Kidney epithelial cell (primary cell): ENCODE results near the gene IQSEC1. TPM values are rescaled to one million over a fixed set of nuclear protein-coding genes. Genes with fewer than 3 reads are reported as not detected.

Experiments used
- DNase-seq: peaks from one replicate; pipeline ENCODE4 v3.0.0-alpha.2; 2010; ENCODE audit warnings: low read depth
- H3K27me3 ChIP-seq: 2 replicates; pipeline ENCODE4 v1.6.0; 2011; ENCODE audit warnings: low read length; ENCODE audit not compliant: control insufficient read depth, insufficient read depth
- H3K36me3 ChIP-seq: 2 replicates; pipeline ENCODE4 v1.5.1; 2011; ENCODE audit warnings: low read length; ENCODE audit not compliant: control insufficient read depth, insufficient read depth
- H3K4me3 ChIP-seq: 2 replicates; pipeline ENCODE4 v1.5.1; 2011; ENCODE audit warnings: low read depth, mild to moderate bottlenecking, control low read depth, low read length
- total RNA-seq: library from RNA; depleted of rRNA; stranded (reverse); fragments of >200 nt; gene quantifications from 2 replicates; pipeline ENCODE4 v1.2.3, GENCODE V29; 2015
- TF ChIP-seq, protein P1 (sequence below): IDR thresholded peaks from 2 replicates; pipeline ENCODE4 v1.5.1; 2011; ENCODE audit warnings: mild to moderate bottlenecking, moderate library complexity, low read length, control low read depth, inconsistent platforms; ENCODE audit not compliant: insufficient read depth, poor library complexity, severe bottlenecking

The IQSEC1 gene
- total RNA-seq, 1 donor from 2014 or later: 14.9 TPM

DNA sequence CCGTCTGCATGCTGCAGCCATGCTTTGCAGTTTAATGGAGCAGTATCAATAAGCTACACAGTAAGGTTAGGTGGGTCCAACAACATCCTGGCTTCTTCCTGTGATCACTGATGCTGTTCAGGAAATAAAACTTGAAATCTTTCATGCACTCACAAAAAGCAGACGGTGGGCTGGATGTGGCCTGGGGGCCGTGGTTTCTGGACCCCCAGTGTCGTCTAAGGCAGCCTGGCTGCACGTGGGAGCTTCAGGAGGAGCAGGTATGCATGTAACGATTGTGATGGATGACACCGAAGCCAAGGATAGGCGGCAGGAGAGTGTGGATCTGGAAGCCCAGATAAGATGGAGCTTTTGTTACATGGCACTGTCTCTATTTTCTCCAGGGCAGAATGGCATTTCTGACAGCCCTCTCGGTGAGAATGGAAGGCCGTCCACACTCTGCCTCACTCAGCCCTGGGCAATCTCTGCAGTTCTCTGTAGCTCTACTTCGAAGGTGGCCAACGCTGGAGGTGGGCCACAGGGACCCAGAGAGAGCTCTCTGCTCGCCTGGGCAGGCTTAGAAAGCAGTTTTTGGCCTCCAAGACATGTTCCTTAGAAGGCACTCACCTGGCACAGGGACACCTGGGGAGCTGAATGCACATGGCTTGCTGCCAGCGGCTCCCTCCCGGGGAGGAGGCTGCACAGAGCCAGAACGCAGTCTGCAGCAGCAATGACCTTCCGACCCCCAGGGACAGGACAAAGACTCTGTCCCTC, 46.4 kb upstream of the IQSEC1 start:
- Histone ChIP-seq H3K27me3 (peaks cover 43% of the 10 kb centered on the region), H3K36me3 (no peaks in the 10 kb centered on the region), H3K4me3 (no peak overlapping the region)
- TF ChIP-seq, protein P1, sequence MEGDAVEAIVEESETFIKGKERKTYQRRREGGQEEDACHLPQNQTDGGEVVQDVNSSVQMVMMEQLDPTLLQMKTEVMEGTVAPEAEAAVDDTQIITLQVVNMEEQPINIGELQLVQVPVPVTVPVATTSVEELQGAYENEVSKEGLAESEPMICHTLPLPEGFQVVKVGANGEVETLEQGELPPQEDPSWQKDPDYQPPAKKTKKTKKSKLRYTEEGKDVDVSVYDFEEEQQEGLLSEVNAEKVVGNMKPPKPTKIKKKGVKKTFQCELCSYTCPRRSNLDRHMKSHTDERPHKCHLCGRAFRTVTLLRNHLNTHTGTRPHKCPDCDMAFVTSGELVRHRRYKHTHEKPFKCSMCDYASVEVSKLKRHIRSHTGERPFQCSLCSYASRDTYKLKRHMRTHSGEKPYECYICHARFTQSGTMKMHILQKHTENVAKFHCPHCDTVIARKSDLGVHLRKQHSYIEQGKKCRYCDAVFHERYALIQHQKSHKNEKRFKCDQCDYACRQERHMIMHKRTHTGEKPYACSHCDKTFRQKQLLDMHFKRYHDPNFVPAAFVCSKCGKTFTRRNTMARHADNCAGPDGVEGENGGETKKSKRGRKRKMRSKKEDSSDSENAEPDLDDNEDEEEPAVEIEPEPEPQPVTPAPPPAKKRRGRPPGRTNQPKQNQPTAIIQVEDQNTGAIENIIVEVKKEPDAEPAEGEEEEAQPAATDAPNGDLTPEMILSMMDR: no peak
- DNase-seq: no peak

DNA sequence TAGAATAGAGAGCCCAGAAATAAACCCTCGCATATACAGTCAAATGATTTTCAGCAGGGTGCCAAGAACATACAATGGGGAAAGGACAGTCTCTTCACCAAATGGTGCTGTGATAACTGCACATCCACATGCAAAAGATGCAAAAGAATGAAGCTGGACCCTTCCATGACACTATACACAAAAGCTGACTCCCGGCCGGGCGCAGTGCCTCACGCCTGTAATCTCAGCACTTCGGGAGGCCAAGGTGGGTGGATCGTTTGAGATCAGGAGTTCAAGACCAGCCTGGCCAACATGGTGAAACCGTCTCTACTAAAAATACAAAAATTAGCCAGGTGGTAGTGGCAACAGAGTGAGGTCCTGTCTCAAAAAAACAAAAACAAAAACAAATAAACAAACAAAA, 43.2 kb upstream of the IQSEC1 start:
- Histone ChIP-seq H3K27me3 (peaks cover 37% of the 10 kb centered on the region), H3K4me3 (no peak overlapping the region)

DNA sequence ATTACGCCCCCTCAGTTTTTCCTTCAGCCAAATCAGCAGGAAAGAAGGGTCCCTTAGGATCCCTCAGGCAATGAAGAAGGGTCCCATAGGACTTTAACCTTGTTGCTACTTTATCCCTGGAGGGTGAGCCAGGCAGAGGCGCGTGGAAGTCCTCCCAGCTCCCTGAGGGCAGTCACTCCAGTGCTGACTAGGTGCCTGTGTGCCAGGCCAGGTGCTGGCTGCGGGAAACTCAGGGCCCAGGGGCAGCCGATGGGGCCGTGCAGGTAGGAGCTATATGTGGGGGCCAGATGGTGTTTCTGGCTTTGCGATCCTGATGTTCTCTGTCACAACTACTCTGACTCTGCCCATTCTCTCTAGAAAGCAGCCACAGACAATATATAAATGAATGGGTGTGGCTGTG, 42.8 kb upstream of the IQSEC1 start:
- no peak overlapping the region for H3K4me3 ChIP-seq
- TF ChIP-seq, protein P1: no peak
- peaks cover 35% of the 10 kb centered on the region for H3K27me3 ChIP-seq
- no peak for DNase-seq
- H3K36me3 ChIP-seq: no peaks in the 10 kb centered on the region

More for the DNA sequence above, 43.2 kb upstream of the IQSEC1 start:
- TF ChIP-seq, protein P1: no peak
- no peaks in the 10 kb centered on the region for H3K36me3 ChIP-seq
- no peak for DNase-seq

DNA sequence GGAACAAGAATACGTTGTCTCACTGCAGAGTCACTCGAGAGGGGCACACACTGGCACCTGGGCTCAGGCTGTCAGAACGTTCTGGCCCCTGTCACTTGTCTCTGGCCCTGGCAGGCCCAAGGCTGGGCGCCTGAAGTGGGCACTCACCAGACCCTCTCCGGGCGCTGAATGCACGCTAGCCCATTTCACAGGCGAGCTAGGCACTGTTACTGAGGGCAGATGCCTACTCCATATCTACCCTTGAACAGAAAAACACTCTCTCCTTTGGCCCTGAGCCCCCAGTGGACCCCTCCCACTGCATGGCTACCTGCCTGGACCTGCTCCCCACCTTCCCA, 42.3 kb upstream of the IQSEC1 start:
- H3K27me3 ChIP-seq: peaks cover 32% of the 10 kb centered on the region
- TF ChIP-seq, protein P1: no peak
- no peak overlapping the region for H3K4me3 ChIP-seq
- no peak for DNase-seq
- H3K36me3 ChIP-seq: no peaks in the 10 kb centered on the region

DNA sequence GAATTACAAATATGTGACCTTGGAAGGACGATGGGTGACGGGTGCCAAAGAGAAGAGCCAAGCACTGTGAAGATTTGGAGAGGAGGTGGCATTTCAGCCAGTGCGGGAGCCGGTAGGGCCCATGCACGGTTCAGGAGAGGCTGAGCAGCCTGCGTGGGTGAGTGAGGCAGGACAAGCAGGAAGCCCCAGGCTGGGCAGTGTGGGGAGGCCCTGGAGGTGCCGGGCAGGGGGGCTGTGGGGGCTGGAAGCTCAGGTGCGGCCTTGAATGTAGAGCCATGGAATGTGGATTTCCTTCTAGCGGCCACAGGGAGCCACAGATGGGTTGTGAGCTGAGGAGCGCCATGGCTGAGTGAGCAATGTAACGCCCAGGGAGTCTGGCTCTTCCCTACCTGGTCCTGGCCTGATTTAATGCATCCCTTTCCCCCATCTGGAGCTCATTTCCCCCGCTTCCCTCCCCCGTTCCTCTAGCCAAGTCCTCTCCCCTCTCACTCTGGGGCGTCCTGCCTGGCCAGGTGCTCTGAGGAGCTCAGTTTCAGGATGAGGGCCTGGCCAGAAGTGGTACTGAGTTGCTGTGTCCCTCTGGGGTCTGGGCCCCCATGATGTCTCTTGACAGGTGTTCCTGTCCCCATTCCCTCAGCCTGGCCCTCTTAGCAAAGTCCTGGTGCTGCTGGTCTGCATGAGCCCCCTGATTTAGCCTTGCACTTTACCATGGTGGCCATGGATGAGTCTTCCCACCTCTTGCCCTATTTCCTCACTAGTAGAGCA, 41.8 kb upstream of the IQSEC1 start:
- H3K4me3 ChIP-seq: no peak overlapping the region
- H3K36me3 ChIP-seq: no peaks in the 10 kb centered on the region
- no peak for DNase-seq
- peaks cover 26% of the 10 kb centered on the region for H3K27me3 ChIP-seq
- TF ChIP-seq, protein P1: no peak
